GM19239 (cell line): Measurements from ENCODE around the gene HIVEP2.
A peak's percentile ranks its signal among the peaks of the same experiment; 100 is the strongest.

ENCODE experiments used
- DNase-seq: peaks from one replicate; pipeline ENCODE4 v3.0.0; 2011; ENCODE audit warnings: low spot score; ENCODE audit not compliant: insufficient read length
- FAIRE-seq: peaks from 2 replicates; lab custom pipeline; 2011; peaks lifted over from hg19 to GRCh38; lab: Jason Lieb, UNC

HIVEP2 gene

GRCh38 chr6:142799639-142800038, 145.3 kb downstream of the HIVEP2 start:
- DNase-seq (no peak), FAIRE-seq (peak; percentile 76)

GRCh38 chr6:142797159-142797558, 147.8 kb downstream of the HIVEP2 start:
- DNase-seq: no peak
- FAIRE-seq: no peak

- FAIRE-seq (no peak), DNase-seq (no peak)
Observed at GRCh38 chr6:142796571-142796970, 148.4 kb downstream of the HIVEP2 start.

GRCh38 chr6:142796024-142796423, 149.0 kb downstream of the HIVEP2 start:
- FAIRE-seq: no peak

GRCh38 chr6:142794424-142794823, 150.6 kb downstream of the HIVEP2 start:
- FAIRE-seq: no peak
- no peak for DNase-seq

More at GRCh38 chr6:142796024-142796423, 149.0 kb downstream of the HIVEP2 start:
- no peak for DNase-seq

- FAIRE-seq (peak; percentile 21), DNase-seq (no peak)
Observed at GRCh38 chr6:142790257-142790656, 154.7 kb downstream of the HIVEP2 start.

- FAIRE-seq: no peak
- no peak for DNase-seq
Observed at GRCh38 chr6:142787422-142787821, 157.6 kb downstream of the HIVEP2 start.

GRCh38 chr6:142786476-142786875, 158.5 kb downstream of the HIVEP2 start:
- no peak for FAIRE-seq
- no peak for DNase-seq

- DNase-seq: no peak
- FAIRE-seq: peak; percentile 93
Observed at GRCh38 chr6:142784344-142784743, 160.6 kb downstream of the HIVEP2 start.

GRCh38 chr6:142783499-142783898, 161.5 kb downstream of the HIVEP2 start:
- no peak for DNase-seq
- no peak for FAIRE-seq

- FAIRE-seq: no peak
- DNase-seq: no peak
Observed at GRCh38 chr6:142781129-142781528, 163.8 kb downstream of the HIVEP2 start.

- no peak for DNase-seq
- FAIRE-seq: no peak
Observed at GRCh38 chr6:142773859-142774648, 170.9 kb downstream of the HIVEP2 start.

GRCh38 chr6:142773324-142773723, 171.7 kb downstream of the HIVEP2 start:
- no peak for DNase-seq
- FAIRE-seq: no peak

GRCh38 chr6:142771162-142771561, 173.8 kb downstream of the HIVEP2 start:
- FAIRE-seq: no peak
- no peak for DNase-seq

- DNase-seq (no peak), FAIRE-seq (peak; percentile 33)
Observed at GRCh38 chr6:142765306-142765705, 179.7 kb downstream of the HIVEP2 start.

- FAIRE-seq (peak; percentile 40), DNase-seq (no peak)
Observed at GRCh38 chr6:142764311-142764710, 180.7 kb downstream of the HIVEP2 start.

GRCh38 chr6:142763205-142763604, 181.8 kb downstream of the HIVEP2 start:
- FAIRE-seq: no peak
- no peak for DNase-seq

- no peak for FAIRE-seq
- DNase-seq: no peak
Observed at GRCh38 chr6:142761756-142762155, 183.2 kb downstream of the HIVEP2 start.

- no peak for FAIRE-seq
- DNase-seq: no peak
Observed at GRCh38 chr6:142760152-142760551, 184.8 kb downstream of the HIVEP2 start.

- DNase-seq (no peak), FAIRE-seq (no peak)
Observed at GRCh38 chr6:142758629-142759025, 186.3 kb downstream of the HIVEP2 start.

GRCh38 chr6:142757852-142758628, 186.9 kb downstream of the HIVEP2 start:
- FAIRE-seq (peak; percentile 4), DNase-seq (no peak)
